MM.1S (cell line): ENCODE data around the gene FHIT.

Experiments used
- EZH2phosphoT487 ChIP-seq: fragments of 300-600 bp; sonication (generic); IDR thresholded peaks from 2 replicates; pipeline ENCODE4 v1.6.1; 2018; ENCODE audit warnings: antibody characterized with exemption, low read length
- TF ChIP-seq, protein P1 (sequence below): fragments of 300-600 bp; sonication (generic); IDR thresholded peaks from 2 replicates; pipeline ENCODE4 v1.5.1; 2016; ENCODE audit warnings: antibody characterized with exemption, low read length, mixed read lengths

DNA sequence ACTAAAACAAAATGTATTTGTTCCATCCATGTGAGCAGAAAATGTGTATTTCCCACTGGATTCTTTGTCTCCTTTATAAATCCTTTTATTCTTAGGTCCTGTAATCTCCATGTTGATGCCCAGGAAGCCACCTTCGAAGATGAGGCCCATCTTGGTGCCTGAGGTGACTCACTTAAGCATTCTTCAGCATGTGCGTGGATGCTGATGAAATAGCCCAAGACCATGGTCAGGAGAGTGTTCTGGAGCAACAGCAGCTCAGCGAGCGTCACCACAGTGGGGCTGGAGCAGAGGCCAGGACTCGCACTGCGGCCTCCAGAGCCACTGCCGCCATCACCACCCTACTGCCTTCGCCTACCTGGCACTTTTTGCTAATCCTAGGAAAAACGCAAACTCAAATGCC, 520.9 kb downstream of the FHIT start:
- TF ChIP-seq, protein P1, sequence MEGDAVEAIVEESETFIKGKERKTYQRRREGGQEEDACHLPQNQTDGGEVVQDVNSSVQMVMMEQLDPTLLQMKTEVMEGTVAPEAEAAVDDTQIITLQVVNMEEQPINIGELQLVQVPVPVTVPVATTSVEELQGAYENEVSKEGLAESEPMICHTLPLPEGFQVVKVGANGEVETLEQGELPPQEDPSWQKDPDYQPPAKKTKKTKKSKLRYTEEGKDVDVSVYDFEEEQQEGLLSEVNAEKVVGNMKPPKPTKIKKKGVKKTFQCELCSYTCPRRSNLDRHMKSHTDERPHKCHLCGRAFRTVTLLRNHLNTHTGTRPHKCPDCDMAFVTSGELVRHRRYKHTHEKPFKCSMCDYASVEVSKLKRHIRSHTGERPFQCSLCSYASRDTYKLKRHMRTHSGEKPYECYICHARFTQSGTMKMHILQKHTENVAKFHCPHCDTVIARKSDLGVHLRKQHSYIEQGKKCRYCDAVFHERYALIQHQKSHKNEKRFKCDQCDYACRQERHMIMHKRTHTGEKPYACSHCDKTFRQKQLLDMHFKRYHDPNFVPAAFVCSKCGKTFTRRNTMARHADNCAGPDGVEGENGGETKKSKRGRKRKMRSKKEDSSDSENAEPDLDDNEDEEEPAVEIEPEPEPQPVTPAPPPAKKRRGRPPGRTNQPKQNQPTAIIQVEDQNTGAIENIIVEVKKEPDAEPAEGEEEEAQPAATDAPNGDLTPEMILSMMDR = no peak
- no peak for TF ChIP-seq EZH2phosphoT487
